SKM-1 treated with dmso at 0.1 percent for 144 hours (cell line): Measurements from ENCODE around the gene MNX1.

Experiments
- DNase-seq: peaks from one replicate; lab custom pipeline; 2025; ENCODE audit not compliant: unreplicated experiment; lab: John Stamatoyannopoulos, UW

Gene MNX1

DNA sequence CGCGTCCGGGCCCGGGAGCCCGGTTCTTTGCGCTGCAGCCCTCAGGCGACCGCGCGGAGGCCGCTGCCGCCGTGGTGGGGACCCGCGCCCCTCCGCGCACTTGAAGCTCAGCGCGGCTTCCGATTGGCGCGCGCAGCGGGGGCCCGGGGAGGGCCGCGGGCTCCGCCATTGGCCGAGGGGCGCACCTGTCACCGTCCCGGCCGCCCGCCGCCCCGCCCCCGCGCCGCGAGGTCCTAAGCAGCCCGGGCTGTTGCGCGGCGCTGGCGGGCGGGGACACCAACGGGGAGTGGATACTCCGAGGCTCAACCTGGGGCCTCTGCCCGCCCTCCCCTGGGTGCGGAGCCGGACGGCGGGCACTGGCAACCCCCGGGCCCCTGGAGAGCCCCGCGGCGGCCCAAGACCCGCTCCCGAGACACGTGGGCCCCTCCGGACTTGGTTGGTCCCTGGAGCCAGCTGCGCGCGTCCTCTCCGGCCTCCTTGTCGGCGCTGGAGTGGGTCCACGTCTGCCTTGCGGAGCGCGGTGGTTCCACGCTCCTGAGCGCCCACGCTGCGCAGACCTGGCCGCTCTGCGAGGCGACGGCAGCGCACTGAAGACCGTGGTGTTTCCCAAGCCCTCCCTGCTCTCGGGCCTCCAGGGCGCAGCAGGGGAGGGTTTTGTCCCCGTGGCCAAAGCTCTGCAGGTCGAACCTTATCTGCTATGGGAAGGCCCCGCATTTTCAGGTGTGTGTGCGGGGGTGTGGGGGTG is at the start of gene MNX1:
TSS of gene MNX1 (minus strand) at position 76 of the 745 bp plus-strand sequence. CDS start 313 bp downstream, outside the sequence.
- no peak for DNase-seq

GRCh38 chr7:157059534-157059933 is 49.1 kb upstream of the MNX1 start:
- no peak for DNase-seq

DNA sequence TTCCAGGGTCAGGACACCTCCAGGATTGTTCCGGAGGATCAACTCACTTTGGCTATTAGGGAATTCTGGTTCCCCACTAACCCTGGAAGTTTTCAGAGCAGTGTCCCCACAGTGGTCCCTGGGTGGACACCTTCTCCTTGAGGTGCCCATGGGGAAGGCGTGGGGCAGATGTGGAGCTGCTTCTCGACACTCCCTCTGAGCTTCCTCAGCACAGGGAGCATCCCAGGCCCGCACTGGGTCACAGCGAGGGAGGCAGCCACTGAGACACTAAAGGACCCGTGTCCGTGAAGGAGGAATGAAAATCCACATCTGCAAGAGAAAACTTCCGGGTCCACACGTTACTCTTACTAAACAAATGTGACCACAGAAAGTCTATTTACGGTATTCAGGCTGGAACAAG is 48.2 kb upstream of the MNX1 start:
- DNase-seq: no peak

- no peak for DNase-seq
Measured at GRCh38 chr7:157058068-157058467, 47.6 kb upstream of the MNX1 start.

GRCh38 chr7:157056957-157057902 is 46.8 kb upstream of the MNX1 start:
- no peak for DNase-seq

GRCh38 chr7:157056246-157056645 is 45.8 kb upstream of the MNX1 start:
- DNase-seq: no peak

- no peak for DNase-seq
Measured at GRCh38 chr7:157054927-157055326, 44.5 kb upstream of the MNX1 start.

GRCh38 chr7:157053118-157053517 is 42.7 kb upstream of the MNX1 start:
- DNase-seq: no peak

DNA sequence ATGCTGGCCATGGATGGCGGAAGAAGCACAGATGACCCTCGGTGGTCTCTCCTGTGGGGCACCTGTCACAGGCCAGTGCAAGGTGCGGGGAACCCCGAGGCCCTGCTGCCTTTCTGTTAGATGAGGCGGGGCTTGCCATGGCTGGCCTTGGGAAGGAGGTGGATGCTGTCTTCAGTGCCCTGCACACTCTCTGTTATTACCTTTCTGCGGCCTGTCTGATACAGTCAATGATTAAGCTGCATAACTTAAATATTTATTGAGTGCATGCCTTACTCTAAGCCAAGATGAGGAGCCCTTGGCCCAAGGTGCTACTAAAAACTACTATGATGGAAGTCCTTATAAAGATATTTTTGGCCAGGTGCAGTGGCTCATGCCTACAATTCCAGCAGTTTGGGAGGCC is 36.7 kb upstream of the MNX1 start:
- DNase-seq: no peak

GRCh38 chr7:157046681-157047080 is 36.2 kb upstream of the MNX1 start:
- no peak for DNase-seq

GRCh38 chr7:157044943-157045660 is 34.6 kb upstream of the MNX1 start:
- no peak for DNase-seq

DNA sequence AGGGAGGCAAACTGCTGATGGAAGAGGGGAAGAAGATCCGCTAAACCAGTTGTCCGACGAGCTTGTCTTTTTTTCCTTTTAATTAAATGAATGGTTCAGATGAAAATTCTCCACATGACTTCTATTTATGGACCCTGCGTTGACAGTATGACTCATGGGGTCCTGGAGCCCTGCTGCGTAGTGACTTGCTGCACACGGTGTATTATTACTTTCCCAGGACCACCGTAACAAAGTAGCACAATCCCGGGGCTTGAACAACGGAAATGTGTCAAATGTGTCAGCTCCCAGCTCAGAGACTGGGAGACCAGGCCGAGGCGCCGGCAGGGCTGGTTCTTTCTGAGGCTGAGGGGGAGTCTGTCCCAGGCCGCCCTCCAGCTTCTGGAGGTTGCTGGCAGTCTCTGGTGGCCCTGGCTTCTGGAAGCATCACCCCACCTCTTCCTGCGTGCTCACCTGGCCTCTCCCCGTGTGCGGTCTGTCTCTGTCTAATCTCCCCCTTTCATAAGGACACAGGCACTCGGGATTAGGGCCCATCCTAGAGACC is 33.8 kb upstream of the MNX1 start:
- no peak for DNase-seq

GRCh38 chr7:157043745-157044144 is 33.3 kb upstream of the MNX1 start:
- DNase-seq: no peak

DNA sequence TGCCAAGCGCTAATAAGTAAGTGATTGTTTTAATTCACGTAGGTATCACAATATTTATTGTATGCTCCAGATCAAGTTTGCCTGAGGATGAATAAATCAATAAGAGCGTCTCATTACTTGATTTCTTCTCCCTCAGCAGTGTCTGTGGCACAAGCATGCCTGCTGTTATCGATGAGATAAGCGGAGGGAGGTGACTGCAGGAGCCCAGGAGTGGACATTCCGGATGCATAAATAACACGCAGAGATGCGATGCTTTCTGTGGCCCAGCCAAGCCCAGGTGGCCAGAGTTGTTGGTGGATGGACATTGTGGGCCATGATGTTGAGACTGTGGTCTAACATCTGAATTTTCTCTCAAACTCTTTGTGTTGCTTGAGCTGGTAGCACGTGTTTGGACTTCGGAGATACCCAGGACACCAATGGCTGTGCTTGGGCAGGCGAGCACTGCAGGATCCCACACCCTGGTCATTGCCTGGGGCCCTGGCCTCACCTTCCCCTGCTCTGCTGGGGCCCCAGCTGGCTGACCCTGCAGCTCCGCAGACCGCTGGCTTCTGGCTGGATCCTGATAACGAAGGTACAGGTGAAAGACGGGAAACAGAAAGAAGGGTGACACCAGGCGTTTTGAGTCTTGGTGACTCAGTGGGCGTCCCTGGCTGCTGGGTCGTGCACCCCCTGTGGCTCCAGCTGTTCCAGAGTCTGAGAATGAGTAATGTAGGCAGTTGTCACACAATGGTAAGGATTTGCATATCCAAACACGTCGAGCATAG is 31.2 kb upstream of the MNX1 start:
- no peak for DNase-seq

- no peak for DNase-seq
Measured at GRCh38 chr7:157041004-157041403, 30.5 kb upstream of the MNX1 start.

GRCh38 chr7:157037635-157038034 is 27.2 kb upstream of the MNX1 start:
- no peak for DNase-seq

DNA sequence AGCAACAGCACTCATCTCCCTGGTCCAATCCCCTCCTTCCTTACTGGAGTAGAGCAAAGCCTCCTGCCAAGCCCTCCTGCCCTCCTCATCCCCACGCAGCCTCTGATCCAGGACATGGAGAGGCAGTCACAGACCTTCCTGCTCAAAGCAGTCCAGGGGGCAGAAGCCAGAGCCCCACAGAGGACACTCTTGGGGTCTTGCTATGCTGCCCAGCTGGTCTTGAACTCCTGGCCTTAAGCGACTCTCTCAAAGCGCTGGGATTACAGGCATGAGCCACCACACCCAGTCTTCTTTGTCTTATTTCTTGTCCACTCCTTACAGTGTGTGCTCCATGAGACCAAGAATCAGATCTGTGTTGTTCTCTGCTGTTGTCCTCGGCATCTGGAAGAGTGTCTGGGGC is 26.6 kb upstream of the MNX1 start:
- DNase-seq: no peak

DNA sequence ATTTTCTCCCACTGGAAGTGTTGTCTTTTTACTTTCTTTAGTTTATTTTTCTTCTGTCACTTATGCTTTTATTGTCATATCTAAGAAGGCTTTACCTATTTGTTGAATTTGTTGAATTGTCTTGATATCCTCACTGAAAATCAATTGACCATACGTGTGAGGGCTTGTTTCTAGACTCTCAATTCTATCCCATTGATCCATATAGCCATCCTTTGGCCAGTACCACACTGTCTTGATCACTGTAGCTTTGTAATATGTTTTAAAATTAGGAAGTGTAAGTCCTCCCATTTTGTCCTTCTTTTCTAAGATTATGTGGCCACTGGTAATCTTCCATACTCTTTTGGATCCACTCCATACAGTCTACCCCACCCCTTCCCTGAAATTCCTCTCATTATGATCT is 25.5 kb upstream of the MNX1 start:
- no peak for DNase-seq

DNA sequence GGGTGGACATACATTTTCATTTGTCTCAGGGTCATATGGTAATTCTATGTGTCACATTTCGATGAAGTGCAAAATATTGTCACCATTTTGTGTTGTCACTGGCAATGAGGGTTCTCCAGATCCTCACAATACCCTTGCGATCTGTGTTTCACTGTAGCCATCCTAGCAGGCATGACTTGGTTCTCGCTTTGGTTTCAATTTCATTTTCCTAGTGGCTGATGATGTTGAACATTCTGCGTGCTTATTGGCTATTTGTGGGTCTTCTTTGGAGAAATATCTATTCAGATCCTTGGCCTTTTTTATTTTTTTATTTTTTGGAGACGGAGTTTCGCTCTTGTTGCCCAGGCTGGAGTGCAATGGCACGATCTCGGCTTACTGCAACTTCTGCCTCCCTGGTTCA is 24.8 kb upstream of the MNX1 start:
- DNase-seq: no peak
